COR-L47 (cell line): ENCODE results near the gene CCDC152.
"Not testable (repeated sequence)": the region's sequence is repeated elsewhere in the genome, so short reads cannot be mapped to it uniquely, and the experiment has no call there.

Source experiments
- DNase-seq: peaks from one replicate; lab custom pipeline; 2025; lab: John Stamatoyannopoulos, UW

The CCDC152 gene

DNA sequence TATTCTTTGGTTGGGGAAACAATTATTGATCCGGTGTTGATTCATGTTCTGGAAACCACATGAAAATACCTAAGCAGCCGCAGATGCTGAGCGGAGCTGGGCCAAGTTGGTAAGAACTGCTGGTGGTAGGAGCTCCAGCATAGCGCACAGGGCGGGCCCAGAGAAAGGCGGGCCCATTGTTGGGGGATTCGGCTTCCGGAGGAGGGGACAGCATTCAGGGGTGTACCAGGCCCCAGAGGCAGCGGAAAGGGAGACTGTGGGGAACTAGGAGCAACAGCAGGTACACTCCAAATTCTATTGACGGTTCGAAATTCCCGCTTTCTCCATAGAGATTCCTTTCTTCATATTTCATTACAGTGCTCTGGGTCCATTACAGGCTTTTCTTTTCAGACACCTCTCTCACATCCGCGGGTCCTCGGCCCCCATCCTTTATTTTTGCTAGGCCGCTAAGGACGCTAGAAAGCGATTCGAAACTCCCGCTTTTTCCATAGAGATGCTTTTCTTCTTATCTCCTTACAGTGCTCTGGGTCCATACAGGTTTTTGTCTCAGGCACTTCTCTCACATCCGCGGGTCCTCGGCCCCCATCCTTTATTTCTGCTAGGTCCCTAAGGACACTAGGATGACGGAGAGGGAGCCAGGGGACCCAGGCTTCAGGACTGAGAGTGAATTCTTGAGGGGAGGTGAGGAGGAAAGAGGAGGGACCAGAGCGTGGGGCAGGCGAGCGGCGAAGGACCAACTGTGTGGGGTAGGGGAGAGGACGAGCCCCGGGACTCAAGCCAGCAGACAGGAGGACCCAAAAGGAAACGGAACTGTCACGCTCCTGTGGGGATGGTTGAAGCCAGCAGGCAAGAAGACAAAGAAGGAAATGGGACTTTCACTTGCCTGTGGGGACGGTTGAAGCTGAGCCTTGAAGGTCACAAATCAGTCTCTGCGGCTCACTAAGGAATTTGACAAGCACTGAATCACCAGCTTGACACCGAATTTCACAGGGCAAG, at the start of gene CCDC152:
TSS of gene CCDC152 (plus strand) at position 213 of the 996 bp plus-strand sequence. CDS start 2,304 bp downstream, outside the sequence.
- DNase-seq = peak; percentile 52

- DNase-seq = no peak
Observed at GRCh38 chr5:42715785-42716184, 40.8 kb upstream of the CCDC152 start.

DNA sequence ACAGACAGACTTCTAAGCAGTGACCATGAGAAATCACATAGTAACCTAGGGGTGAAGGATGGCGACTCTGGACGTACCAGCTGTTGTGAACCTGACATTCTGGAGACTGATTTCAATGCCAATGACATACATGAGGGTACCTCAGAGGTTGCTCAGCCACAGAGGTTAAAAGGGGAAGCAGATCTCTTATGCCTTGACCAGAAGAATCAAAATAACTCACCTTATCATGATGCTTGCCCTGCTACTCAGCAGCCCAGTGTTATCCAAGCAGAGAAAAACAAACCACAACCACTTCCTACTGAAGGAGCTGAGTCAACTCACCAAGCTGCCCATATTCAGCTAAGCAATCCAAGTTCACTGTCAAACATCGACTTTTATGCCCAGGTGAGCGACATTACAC, 38.0 kb upstream of the CCDC152 start:
- no peak for DNase-seq

- no peak for DNase-seq
Observed at GRCh38 chr5:42719034-42719433, 37.6 kb upstream of the CCDC152 start.

DNA sequence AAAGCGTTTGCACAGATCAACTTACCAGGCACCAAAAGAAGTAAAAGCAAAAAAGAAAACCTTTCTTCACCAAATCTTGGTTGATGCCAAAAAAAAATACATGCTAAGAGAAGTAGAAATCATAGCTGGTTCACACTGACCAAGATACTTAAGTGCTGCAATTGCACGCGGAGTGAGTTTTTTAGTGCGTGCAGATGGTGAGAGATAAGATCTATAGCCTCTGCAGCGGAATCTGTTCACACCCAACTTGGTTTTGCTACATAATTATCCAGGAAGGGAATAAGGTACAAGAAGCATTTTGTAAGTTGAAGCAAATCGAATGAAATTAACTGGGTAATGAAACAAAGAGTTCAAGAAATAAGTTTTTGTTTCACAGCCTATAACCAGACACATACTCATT, 36.4 kb upstream of the CCDC152 start:
- DNase-seq = no peak

DNA sequence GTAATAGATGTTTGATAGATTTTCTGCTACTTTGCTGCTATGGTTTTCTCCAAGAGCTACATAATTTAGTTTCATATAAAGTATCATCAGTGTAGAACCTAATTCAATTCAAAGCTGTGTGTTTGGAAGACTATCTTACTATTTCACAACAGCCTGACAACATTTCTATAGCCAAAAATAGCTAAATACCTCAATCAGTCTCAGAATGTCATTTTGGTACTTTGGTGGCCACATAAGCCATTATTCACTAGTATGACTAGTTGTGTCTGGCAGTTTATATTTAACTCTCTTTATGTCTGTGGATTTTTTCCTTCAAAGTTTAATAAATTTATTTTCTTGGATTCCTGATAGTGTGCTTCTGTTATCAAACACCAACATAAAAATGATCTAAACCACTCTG, 35.1 kb upstream of the CCDC152 start:
- DNase-seq = no peak

DNA sequence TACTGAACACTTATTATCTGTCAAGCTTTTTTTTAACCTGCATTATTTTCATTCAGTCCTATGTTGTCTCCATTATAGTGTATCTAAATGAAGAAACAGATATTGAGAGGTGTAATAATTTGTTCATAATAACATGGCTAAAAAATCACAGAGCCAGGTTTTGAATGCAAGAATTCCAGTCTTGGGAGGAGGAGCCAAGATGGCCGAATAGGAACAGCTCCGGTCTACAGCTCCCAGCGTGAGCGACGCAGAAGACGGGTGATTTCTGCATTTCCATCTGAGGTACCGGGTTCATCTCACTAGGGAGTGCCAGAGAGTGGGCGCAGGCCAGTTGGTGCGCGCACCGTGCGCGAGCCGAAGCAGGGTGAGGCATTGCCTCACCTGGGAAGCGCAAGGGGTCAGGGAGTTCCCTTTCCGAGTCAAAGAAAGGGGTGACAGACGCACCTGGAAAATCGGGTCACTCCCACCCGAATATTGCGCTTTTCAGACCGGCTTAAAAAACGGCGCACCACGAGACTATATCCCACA, 22.0 kb upstream of the CCDC152 start:
- not testable (repeated sequence) for DNase-seq

DNA sequence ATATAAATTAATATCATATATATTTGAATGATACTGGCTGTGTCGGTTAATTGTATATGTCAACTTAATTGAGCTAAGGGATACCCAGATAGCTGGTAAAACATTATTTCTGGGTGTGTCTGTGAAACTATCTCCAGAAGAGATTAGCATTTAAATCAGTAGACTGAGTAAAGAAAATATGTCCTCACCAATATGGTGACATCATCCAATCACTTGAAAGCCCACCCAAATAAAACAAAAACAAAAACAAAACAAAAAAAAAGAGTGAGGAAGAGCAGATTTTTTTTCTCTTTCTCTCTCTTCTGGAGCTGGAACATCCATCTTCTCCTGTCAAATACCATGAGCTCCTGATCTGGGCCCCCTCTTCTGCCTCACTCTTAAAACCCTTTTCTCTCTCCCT, 15.7 kb upstream of the CCDC152 start:
- DNase-seq = no peak

- no peak for DNase-seq
Observed at GRCh38 chr5:42745426-42745825, 11.2 kb upstream of the CCDC152 start.

GRCh38 chr5:42745856-42746255, 10.8 kb upstream of the CCDC152 start:
- no peak for DNase-seq

DNA sequence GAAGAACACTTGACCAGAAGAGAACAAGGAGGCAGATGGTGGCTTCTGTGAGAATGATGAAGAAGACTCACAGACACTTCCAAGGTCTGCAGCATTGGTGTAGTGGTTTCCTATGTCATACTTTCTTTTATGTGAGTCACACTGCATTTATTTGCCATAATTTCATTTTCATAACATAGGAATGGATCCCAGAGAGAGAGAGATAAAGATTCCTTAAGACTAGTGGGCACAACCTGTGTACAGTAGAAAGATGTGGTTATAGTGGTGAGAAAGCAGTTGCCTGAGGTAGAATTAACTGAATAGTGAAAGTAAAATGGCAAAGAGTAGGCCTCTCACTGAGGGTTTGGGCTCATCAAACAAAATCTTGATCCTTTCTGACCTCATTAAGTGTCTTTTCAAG, 7.6 kb upstream of the CCDC152 start:
- no peak for DNase-seq

DNA sequence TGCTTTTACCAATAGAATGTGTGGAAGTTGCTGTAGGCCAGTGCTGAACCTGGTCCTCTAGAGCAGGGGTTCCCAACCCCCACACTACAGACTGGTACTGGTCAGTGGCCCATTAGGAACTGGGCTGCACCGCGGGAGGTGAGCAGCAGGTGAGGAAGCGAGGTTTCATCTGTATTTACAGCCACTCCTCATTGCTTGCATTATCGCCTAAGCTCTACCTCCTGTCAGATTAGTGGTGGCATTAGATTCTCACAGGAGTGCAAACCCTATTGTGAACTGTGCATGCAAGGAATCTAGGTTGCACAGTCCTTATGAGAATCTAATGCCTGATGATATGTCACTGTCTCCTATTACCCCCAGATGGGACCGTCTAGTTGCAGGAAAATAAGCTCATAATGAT, 6.1 kb upstream of the CCDC152 start:
- no peak for DNase-seq

- DNase-seq = no peak
Observed at GRCh38 chr5:42751044-42751443, 5.6 kb upstream of the CCDC152 start.

DNA sequence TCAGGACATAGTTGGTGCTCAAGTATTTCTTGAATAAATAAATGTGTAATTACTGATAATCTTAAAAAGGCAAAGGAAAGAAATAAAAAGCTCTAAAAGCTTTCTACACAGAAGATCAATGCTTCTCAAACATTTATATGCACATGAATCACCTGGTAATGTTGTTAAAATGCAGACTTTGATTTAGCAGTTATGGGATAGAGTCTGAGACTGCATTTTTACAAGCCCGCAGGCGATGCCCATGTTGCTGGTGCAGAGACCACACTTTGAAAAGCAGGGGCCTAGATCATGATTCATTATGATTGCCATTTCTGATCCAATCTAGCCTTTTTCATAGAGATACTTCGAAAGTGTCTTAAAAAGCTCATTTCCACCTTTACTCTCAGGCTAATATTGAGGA, 3.5 kb upstream of the CCDC152 start:
- no peak for DNase-seq

GRCh38 chr5:42759456-42759855, 2.8 kb downstream of the CCDC152 start:
- no peak for DNase-seq

GRCh38 chr5:42760426-42760825, 3.8 kb downstream of the CCDC152 start:
- DNase-seq = no peak

- no peak for DNase-seq
Observed at GRCh38 chr5:42761791-42762190, 5.2 kb downstream of the CCDC152 start.

DNA sequence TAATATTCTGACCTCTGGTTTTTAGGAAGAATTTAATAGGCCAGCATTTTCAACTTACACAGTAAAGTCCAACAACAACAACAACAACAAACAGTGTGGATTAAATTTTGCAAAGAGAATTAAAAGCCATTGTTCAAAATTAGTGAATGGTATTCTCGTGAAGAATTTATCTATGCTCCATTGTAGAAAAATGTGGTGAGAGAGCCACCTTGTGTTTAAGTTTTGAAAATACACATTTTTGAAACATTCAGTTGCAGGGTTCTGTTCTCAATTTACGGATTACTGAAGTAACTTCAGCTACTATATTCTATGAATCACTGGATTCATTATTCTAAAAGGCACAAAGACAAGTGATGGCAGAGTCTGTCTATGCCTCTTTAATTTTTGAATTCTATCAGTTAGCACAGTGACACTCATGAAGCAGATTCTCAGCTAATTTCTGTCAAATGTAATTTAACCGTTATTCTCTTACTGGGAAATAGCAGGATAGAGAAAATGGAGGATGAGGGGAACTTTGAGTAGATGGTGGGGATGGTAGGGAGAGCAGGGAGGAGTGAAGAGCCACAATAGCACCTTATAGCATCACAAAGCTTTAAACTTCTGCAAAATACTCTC, 11.0 kb downstream of the CCDC152 start:
- DNase-seq = no peak

DNA sequence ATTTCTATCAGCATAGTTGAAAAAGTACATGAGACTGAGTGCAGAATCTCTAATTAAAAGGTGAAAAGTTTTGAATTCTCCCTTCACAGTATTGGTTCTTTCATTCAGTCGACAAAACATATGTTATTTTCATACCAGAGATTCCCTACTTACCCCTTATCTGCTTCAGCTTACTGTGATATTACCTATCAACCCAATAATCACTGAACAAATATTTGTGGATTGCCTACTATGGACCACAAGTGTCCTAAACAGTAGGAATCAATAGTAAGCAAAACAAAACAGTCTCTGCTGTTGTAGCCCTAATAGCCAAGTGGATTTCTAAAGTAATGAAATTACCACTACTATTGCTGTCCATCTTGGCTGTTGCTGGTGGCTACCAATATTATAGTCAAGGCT, 11.5 kb downstream of the CCDC152 start:
- no peak for DNase-seq

DNA sequence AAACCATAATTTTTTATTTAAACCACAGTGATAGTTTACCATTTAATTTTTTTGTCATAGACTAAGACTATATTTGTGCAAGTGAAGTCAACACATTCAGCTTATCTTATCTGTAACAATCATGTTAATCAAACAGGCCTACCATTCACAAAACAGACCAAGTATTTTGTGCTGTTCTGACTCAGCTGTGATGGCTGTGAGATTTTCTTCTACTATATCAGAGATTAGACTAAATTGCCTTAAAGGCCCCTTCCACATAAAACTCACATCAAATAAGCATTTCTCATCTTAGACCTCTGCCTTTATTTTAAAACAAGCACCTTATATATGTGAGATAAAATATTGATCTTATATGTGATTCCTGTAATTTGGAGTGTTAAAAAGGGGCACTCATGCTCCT, 13.4 kb downstream of the CCDC152 start:
- DNase-seq = no peak

DNA sequence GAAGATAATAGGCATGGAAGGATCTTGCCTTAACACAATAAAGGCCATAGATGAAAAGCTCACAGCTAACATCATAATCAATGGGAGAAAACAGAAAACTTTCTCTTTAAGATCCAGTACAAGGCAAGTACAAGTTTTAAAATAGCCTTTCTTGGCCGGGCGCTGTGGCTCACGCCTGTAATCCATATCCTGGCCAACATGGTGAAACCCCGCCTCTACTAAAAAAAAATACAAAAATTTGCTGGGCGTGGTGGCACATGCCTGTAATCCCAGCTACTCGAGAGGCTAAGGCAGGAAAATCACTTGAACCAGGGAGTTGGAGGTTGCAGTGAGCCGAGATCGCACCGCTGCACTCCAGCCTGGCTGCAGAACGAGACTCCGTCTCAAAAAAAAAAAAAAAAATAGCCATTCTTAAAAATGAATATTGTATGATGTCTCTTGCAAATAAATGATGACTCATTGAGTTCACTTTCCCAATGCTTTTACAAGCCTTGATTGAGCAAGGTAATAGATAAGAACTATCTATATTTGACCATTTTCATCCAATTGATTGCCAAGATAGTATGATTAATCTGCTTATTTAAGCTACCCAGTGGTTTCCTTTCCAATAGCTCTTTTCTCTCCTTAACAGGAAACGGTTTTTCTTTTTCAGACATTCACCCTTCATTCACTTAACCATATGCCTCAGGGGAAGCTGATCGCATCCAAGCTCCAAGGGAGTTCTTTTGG, 15.8 kb downstream of the CCDC152 start:
- no peak for DNase-seq

DNA sequence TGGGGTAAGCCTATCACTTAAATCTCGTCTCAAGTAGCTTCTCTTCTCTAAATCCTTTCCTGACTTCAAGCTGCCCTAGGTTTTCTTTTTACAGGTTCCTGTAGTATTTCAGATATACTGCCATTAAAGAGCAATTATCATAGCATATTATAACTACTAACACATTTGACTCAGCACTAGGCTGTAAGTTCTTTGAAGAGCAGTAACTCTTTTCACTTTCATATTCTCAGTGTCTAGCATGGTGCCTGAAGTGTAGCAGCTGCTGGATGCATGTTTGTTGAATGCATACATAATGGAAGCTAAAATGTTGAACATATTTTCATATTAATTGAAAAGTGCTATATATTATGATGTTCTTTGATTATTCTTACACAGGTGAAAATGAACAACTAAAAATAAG, 22.5 kb downstream of the CCDC152 start:
- no peak for DNase-seq
